Measurements from ENCODE around the gene DNAH7. TPM values are rescaled to one million over a fixed set of nuclear protein-coding genes. Genes with fewer than 3 reads are reported as not detected.

Gene DNAH7
- total RNA-seq, 1 donor from 2014 or later, result 0.98 TPM

GRCh38 chr2:195735347-195735746 lies 333.3 kb downstream of the DNAH7 start:
- intact Hi-C loops (cut with DNase I), result no loop called here
- peaks cover 20% of the 10 kb centered on the region for H3K36me3 ChIP-seq
- ATAC-seq (no peak), DNase-seq (no peak)
- TF ChIP-seq CTCF (IDR thresholded peaks at IDR 0.05), result no peak
- no peaks in the 10 kb centered on the region for H3K27me3 ChIP-seq
- no peak overlapping the region for H3K4me3 ChIP-seq
- no peaks in the 10 kb centered on the region for H3K4me1 ChIP-seq
- no peak overlapping the region for H3K27ac ChIP-seq
- no peaks in the 10 kb centered on the region for H3K9me3 ChIP-seq

- Histone ChIP-seq H3K9me3 (no peaks in the 10 kb centered on the region), H3K4me3 (no peak overlapping the region), H3K27me3 (no peaks in the 10 kb centered on the region), H3K36me3 (peaks cover 24% of the 10 kb centered on the region), H3K27ac (no peak overlapping the region), H3K4me1 (no peaks in the 10 kb centered on the region)
- DNase-seq (no peak), ATAC-seq (no peak)
- intact Hi-C loops (cut with DNase I), result no loop called here
- no peak for TF ChIP-seq CTCF (IDR thresholded peaks at IDR 0.05)
These were observed 333.7 kb downstream of the DNAH7 start for GRCh38 chr2:195734931-195735330.

- DNase-seq, result no peak
- Histone ChIP-seq H3K27ac (no peak overlapping the region), H3K27me3 (no peaks in the 10 kb centered on the region), H3K4me3 (no peak overlapping the region), H3K9me3 (no peaks in the 10 kb centered on the region), H3K4me1 (no peaks in the 10 kb centered on the region), H3K36me3 (peaks cover 24% of the 10 kb centered on the region)
- intact Hi-C loops (cut with DNase I), result no loop called here
- ATAC-seq, result no peak
- TF ChIP-seq CTCF (IDR thresholded peaks at IDR 0.05), result no peak
These were observed 334.2 kb downstream of the DNAH7 start for GRCh38 chr2:195734395-195734794.

GRCh38 chr2:195733831-195734230 lies 334.8 kb downstream of the DNAH7 start:
- Histone ChIP-seq H3K27ac (no peak overlapping the region), H3K4me3 (no peak overlapping the region), H3K4me1 (no peaks in the 10 kb centered on the region), H3K9me3 (no peaks in the 10 kb centered on the region), H3K36me3 (peaks cover 24% of the 10 kb centered on the region), H3K27me3 (no peaks in the 10 kb centered on the region)
- intact Hi-C loops (cut with DNase I), result no loop called here
- TF ChIP-seq CTCF (IDR thresholded peaks at IDR 0.05), result no peak
- ATAC-seq (no peak), DNase-seq (no peak)

GRCh38 chr2:195732574-195732973 lies 336.1 kb downstream of the DNAH7 start:
- DNase-seq, result no peak
- intact Hi-C loops (cut with DNase I), result no loop called here

More at GRCh38 chr2:195732574-195732973, 336.1 kb downstream of the DNAH7 start:
- Histone ChIP-seq H3K36me3 (peaks cover 28% of the 10 kb centered on the region), H3K4me1 (no peaks in the 10 kb centered on the region), H3K27me3 (no peaks in the 10 kb centered on the region), H3K27ac (no peak overlapping the region), H3K4me3 (no peak overlapping the region), H3K9me3 (no peaks in the 10 kb centered on the region)
- TF ChIP-seq CTCF (IDR thresholded peaks at IDR 0.05), result no peak
- ATAC-seq, result no peak

All from upper lobe of right lung (tissue), 1 donor.